GM23338 (cell line): ENCODE measurements around the gene DUSP5.

ENCODE experiments used
- CREB1 ChIP-seq: fragments of 250-450 bp; sonication (Bioruptor Pico); IDR thresholded peaks from 2 replicates; pipeline ENCODE4 v1.5.0; 2020; ENCODE audit warnings: low read depth, mild to moderate bottlenecking, moderate library complexity
- CTCF ChIP-seq, 2 experiments: fragments of 200-600 bp in 1 of 2; sonication (generic) in 1 of 2; conservative IDR thresholded peaks; 2 replicates each; pipeline versions ENCODE4 v1.5.1 to v1.6.1; 2016 to 2017; ENCODE audit warnings: antibody characterized with exemption in 2 of 2, low read depth in 2 of 2, mild to moderate bottlenecking in 2 of 2, moderate library complexity in 1 of 2
- EZH2 ChIP-seq: fragments of 200-600 bp; sonication (generic); IDR thresholded peaks from one replicate; pipeline ENCODE4 v1.8.0; 2017; ENCODE audit warnings: antibody characterized with exemption, mild to moderate bottlenecking, low read depth; ENCODE audit not compliant: unreplicated experiment
- EZH2phosphoT487 ChIP-seq: fragments of 200-600 bp; sonication (generic); IDR thresholded peaks from one replicate; pipeline ENCODE4 v1.8.1; 2018; ENCODE audit warnings: antibody characterized with exemption; ENCODE audit not compliant: unreplicated experiment
- JUNB ChIP-seq: IDR thresholded peaks from one replicate; pipeline ENCODE4 v1.6.1; 2016; ENCODE audit warnings: antibody characterized with exemption; ENCODE audit not compliant: unreplicated experiment
- NANOG ChIP-seq: IDR thresholded peaks from 2 replicates; pipeline ENCODE4 v1.6.1; 2016; ENCODE audit warnings: antibody characterized with exemption, borderline replicate concordance
- POLR2AphosphoS5 ChIP-seq: IDR thresholded peaks from 2 replicates; pipeline ENCODE4 v1.6.1; 2016; ENCODE audit warnings: antibody characterized with exemption, low read depth
- TF ChIP-seq, protein P1 (sequence below): IDR thresholded peaks from one replicate; pipeline ENCODE4 v1.6.1; 2018; ENCODE audit warnings: antibody characterized with exemption; ENCODE audit not compliant: unreplicated experiment

GRCh38 chr10:110494532-110494931 is 3.2 kb upstream of the DUSP5 start:
- no peak for TF ChIP-seq CTCF (conservative IDR thresholded peaks at IDR 0.05; ENCODE audit: low read depth in 2 of 2)
- TF ChIP-seq EZH2: no peak
- no peak for TF ChIP-seq EZH2phosphoT487
- TF ChIP-seq CREB1 (CRISPR knock-in tag): no peak
- TF ChIP-seq, protein P1, sequence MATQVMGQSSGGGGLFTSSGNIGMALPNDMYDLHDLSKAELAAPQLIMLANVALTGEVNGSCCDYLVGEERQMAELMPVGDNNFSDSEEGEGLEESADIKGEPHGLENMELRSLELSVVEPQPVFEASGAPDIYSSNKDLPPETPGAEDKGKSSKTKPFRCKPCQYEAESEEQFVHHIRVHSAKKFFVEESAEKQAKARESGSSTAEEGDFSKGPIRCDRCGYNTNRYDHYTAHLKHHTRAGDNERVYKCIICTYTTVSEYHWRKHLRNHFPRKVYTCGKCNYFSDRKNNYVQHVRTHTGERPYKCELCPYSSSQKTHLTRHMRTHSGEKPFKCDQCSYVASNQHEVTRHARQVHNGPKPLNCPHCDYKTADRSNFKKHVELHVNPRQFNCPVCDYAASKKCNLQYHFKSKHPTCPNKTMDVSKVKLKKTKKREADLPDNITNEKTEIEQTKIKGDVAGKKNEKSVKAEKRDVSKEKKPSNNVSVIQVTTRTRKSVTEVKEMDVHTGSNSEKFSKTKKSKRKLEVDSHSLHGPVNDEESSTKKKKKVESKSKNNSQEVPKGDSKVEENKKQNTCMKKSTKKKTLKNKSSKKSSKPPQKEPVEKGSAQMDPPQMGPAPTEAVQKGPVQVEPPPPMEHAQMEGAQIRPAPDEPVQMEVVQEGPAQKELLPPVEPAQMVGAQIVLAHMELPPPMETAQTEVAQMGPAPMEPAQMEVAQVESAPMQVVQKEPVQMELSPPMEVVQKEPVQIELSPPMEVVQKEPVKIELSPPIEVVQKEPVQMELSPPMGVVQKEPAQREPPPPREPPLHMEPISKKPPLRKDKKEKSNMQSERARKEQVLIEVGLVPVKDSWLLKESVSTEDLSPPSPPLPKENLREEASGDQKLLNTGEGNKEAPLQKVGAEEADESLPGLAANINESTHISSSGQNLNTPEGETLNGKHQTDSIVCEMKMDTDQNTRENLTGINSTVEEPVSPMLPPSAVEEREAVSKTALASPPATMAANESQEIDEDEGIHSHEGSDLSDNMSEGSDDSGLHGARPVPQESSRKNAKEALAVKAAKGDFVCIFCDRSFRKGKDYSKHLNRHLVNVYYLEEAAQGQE: no peak
- no peak for TF ChIP-seq POLR2AphosphoS5
- TF ChIP-seq JUNB: no peak
- TF ChIP-seq NANOG: no peak
